ENCODE results near the gene TADA3.

DNA sequence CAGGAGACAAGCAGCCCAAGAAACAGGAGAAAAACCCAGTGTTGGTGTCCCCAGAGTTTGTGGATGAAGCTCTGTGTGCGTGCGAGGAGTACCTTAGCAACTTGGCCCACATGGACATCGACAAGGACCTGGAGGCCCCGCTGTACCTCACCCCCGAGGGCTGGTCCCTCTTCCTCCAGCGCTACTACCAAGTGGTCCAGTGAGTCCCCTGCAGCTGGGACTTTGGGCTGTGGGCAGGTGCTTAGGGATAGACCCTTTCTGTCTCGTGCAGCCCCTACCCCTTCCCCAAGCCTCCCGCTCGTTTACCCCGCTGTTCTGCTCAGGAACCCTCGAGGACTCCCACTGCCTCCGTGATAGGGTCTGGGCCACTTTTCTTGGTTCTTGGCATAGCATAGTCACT, 28.3 kb upstream of the TADA3 start:
- TF ChIP-seq, protein P1, sequence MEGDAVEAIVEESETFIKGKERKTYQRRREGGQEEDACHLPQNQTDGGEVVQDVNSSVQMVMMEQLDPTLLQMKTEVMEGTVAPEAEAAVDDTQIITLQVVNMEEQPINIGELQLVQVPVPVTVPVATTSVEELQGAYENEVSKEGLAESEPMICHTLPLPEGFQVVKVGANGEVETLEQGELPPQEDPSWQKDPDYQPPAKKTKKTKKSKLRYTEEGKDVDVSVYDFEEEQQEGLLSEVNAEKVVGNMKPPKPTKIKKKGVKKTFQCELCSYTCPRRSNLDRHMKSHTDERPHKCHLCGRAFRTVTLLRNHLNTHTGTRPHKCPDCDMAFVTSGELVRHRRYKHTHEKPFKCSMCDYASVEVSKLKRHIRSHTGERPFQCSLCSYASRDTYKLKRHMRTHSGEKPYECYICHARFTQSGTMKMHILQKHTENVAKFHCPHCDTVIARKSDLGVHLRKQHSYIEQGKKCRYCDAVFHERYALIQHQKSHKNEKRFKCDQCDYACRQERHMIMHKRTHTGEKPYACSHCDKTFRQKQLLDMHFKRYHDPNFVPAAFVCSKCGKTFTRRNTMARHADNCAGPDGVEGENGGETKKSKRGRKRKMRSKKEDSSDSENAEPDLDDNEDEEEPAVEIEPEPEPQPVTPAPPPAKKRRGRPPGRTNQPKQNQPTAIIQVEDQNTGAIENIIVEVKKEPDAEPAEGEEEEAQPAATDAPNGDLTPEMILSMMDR (IDR thresholded peaks at IDR 0.05): no peak
- no peak for TF ChIP-seq POLR2A (IDR thresholded peaks at IDR 0.05)
